Endothelial cell of umbilical vein (primary cell): ENCODE results near the gene LAMC3.

ENCODE experiments used
- CTCF ChIP-seq, 2 donors: IDR thresholded peaks; 1 replicate in 1 of 2; 2 replicates in 1 of 2; pipeline ENCODE4 v1.5.1; 2011; ENCODE audit warnings: low read length in 2 of 2, mild to moderate bottlenecking in 2 of 2, moderate library complexity in 2 of 2, control low read depth in 1 of 2, inconsistent platforms in 1 of 2, low read depth in 1 of 2; ENCODE audit not compliant: insufficient read depth in 1 of 2; ENCODE audit errors: extremely low read depth in 1 of 2
- EZH2 ChIP-seq: IDR thresholded peaks from 2 replicates; pipeline ENCODE4 v1.6.1; 2012; ENCODE audit warnings: borderline replicate concordance, low read depth, mild to moderate bottlenecking, moderate library complexity, low read length, inconsistent platforms; ENCODE audit not compliant: severe bottlenecking

- TF ChIP-seq CTCF (IDR thresholded peaks at IDR 0.05; ENCODE audit: extremely low read depth in 1 of 2, insufficient read depth in 1 of 2, low read depth in 1 of 2, low read length in 2 of 2) (no peak), EZH2 (no peak)
These were observed 56.6 kb downstream of the LAMC3 start for GRCh38 chr9:131065599-131065998.
